K562 (cell line): ENCODE measurements around the gene MED29. TPM values are rescaled to one million over a fixed set of nuclear protein-coding genes. Genes with fewer than 3 reads are reported as not detected.

Experiments used
- ARID2 ChIP-seq: fragments of 450-650 bp; IDR thresholded peaks from 2 replicates; pipeline ENCODE4 v1.6.1; 2017; ENCODE audit warnings: antibody characterized with exemption, mild to moderate bottlenecking
- CHD1 ChIP-seq: fragments of 200-600 bp; sonication (generic); IDR thresholded peaks from one replicate; pipeline ENCODE4 v1.6.1; 2012; ENCODE audit warnings: mild to moderate bottlenecking, moderate library complexity, low read length, inconsistent platforms
- CLOCK ChIP-seq: fragments of 250-450 bp; sonication (Bioruptor Pico); IDR thresholded peaks from 2 replicates; pipeline ENCODE4 v1.4.0; 2020; ENCODE audit warnings: mild to moderate bottlenecking, moderate library complexity, borderline replicate concordance
- E2F8 ChIP-seq: fragments of 450-650 bp; IDR thresholded peaks from 2 replicates; pipeline ENCODE4 v1.7.1; 2018; ENCODE audit warnings: mild to moderate bottlenecking, low read depth; ENCODE audit not compliant: partially characterized antibody
- HNRNPL ChIP-seq: fragments of 200-400 bp; formaldehyde crosslinking; IDR thresholded peaks from 2 replicates; pipeline ENCODE4 v1.6.1; 2017; ENCODE audit warnings: low read depth, mild to moderate bottlenecking, low read length
- KHSRP ChIP-seq: fragments of 450-650 bp; IDR thresholded peaks from 2 replicates; pipeline ENCODE4 v1.6.1; 2017
- L3MBTL2 ChIP-seq: fragments of 450-650 bp; IDR thresholded peaks from 2 replicates; pipeline ENCODE4 v1.6.1; 2016; ENCODE audit warnings: mild to moderate bottlenecking, moderate library complexity
- MEIS2 ChIP-seq: fragments of 450-650 bp; IDR thresholded peaks from 2 replicates; pipeline ENCODE4 v1.6.1; 2014; ENCODE audit warnings: mild to moderate bottlenecking; ENCODE audit not compliant: partially characterized antibody
- MLLT1 ChIP-seq, 2 experiments: fragments of 450-650 bp; IDR thresholded peaks; 2 replicates each; pipeline ENCODE4 v1.6.1; 2016
- NFE2 ChIP-seq: IDR thresholded peaks from 2 replicates; pipeline ENCODE4 v1.6.1; 2014; ENCODE audit warnings: antibody characterized with exemption, low read depth
- PCBP2 ChIP-seq: fragments of 200-400 bp; formaldehyde crosslinking; IDR thresholded peaks from 2 replicates; pipeline ENCODE4 v1.6.1; 2018; ENCODE audit warnings: low read length, low read depth, mild to moderate bottlenecking, moderate library complexity; ENCODE audit not compliant: poor library complexity, severe bottlenecking
- RAD51 ChIP-seq: fragments of 450-650 bp; IDR thresholded peaks from 2 replicates; pipeline ENCODE4 v1.7.1; 2016; ENCODE audit warnings: low read depth, mild to moderate bottlenecking, borderline replicate concordance
- XRCC3 ChIP-seq: fragments of 450-650 bp; IDR thresholded peaks from 2 replicates; pipeline ENCODE4 v1.6.1; 2017; ENCODE audit warnings: mild to moderate bottlenecking, moderate library complexity
- ZBTB2 ChIP-seq: fragments of 450-650 bp; IDR thresholded peaks from 2 replicates; pipeline ENCODE4 v1.6.1; 2016; ENCODE audit warnings: antibody characterized with exemption
- ZBTB8A ChIP-seq: fragments of 450-650 bp; IDR thresholded peaks from 2 replicates; pipeline ENCODE4 v1.6.1; 2018; ENCODE audit warnings: mild to moderate bottlenecking, moderate library complexity; ENCODE audit not compliant: partially characterized antibody
- ZNF436 ChIP-seq: fragments of 250-450, 450-650 bp; sonication (Bioruptor Pico); formaldehyde crosslinking; IDR thresholded peaks from 2 replicates; pipeline ENCODE4 v1.7.0; 2020; ENCODE audit warnings: mild to moderate bottlenecking
- ZNF75A ChIP-seq: fragments of 450-650 bp; formaldehyde crosslinking; IDR thresholded peaks from 2 replicates; pipeline ENCODE4 v1.4.0; 2020; ENCODE audit warnings: mild to moderate bottlenecking
- polyA plus RNA-seq, 8 experiments: library from polyadenylated mRNA; depleted of rRNA in 4 of 8; stranded (reverse) in 5 of 8; unstranded in 3 of 8; fragments of >200 nt; fragmentation: Nextera tagmentation in 2 of 8; fragmentation: Illumina TruSeq in 1 of 8; extraction: Ambion mirVana in 2 of 8; extraction: Trizol in 1 of 8; gene quantifications; 2 replicates each; pipeline versions ENCODE4 v1.2.1 to v1.2.3, GENCODE V29; 2011 to 2014; ENCODE audit warnings: inconsistent platforms in 1 of 8, missing spikeins in 1 of 8
- total RNA-seq, 7 experiments: library from RNA; depleted of rRNA in 6 of 7; stranded (reverse); fragments of >200 nt in 6 of 7; fragmentation: Illumina TruSeq in 2 of 7; extraction: Trizol in 2 of 7; gene quantifications; 2 replicates each; pipeline versions ENCODE4 v1.2.1 to v1.2.3, GENCODE V29; 2011 to 2021; ENCODE audit warnings: low replicate concordance in 1 of 7
- TF ChIP-seq, protein P1 (sequence below): fragments of 450-650 bp; IDR thresholded peaks from 2 replicates; pipeline ENCODE4 v1.6.1; 2016; ENCODE audit warnings: missing biosample characterization, missing genetic modification characterization

MED29 gene
- total and polyA plus RNA-seq, 9 of the 15 experiments (the other 6 are each of a cell fraction or from before 2014, with no cell fraction given): 1.8 to 22.6 (median 12.4) TPM

DNA sequence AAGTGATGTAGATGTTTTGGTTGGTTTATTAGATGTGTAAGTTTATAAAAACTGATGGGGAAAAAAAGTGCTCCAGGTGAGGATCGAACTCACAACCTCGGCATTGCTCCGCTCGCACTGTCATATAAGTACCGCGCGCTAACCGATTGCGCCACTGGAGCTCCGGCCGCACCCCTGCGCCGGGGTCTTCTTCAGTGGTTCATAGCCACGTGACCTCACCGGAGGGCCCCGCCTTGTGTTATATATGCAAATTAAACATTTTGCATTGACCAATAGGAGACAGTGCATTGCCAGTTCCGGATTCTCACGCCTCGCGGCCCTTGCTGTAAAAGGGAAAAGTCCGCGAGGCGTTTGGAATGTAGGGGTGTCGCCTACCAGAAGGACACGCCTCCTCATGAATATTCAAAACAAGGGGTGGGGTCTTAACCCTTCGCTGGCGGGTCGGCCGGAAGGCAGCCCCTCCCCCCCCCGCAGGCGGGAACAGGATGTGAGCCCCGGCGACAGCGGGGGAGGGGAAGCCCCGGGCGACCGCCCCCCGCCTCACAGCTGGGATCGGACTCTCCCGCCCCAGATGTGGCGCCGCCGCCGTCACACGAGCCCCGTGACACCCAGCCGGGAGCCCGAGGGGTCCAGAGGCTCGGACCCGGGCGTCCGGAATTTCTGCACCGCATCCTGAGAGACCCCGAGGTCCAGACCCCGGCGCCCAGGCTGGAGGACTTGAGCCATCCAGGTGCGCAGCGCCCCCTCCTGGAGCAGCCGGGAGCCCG, 21.1 kb downstream of the MED29 start, which contains the start of gene PLEKHG2 (continued):
- TF ChIP-seq, protein P1, sequence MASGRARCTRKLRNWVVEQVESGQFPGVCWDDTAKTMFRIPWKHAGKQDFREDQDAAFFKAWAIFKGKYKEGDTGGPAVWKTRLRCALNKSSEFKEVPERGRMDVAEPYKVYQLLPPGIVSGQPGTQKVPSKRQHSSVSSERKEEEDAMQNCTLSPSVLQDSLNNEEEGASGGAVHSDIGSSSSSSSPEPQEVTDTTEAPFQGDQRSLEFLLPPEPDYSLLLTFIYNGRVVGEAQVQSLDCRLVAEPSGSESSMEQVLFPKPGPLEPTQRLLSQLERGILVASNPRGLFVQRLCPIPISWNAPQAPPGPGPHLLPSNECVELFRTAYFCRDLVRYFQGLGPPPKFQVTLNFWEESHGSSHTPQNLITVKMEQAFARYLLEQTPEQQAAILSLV (tag): peak; percentile 92
- TF ChIP-seq CLOCK (peak; percentile 75; the same call in 1 of the 2 replicates), ARID2 (no peak), L3MBTL2 (peak; percentile 71; the same call in 1 of the 2 replicates), ZNF75A (CRISPR knock-in tag) (0 out of 2 replicates have a peak, but pooled peaks have one; percentile 36), KHSRP (no peak), MLLT1 (IDR thresholded peaks at IDR 0.05) (no peak), PCBP2 (no peak), ZBTB2 (peak; percentile 79), NFE2 (peak; percentile 19; the same call in 1 of the 2 replicates), HNRNPL (no peak), MEIS2 (no peak), RAD51 (peak; percentile 93), ZNF436 (no peak), XRCC3 (no peak), CHD1 (no peak), E2F8 (peak; percentile 64), ZBTB8A (no peak)
